HG02763 (cell line): ENCODE measurements around the gene GPR176.

Source experiments
- ATAC-seq: cut with Tn5 transposase; IDR thresholded peaks from one replicate; pipeline ENCODE4 v1.9.1; 2021; ENCODE audit warnings: mild to moderate bottlenecking, moderate library complexity; ENCODE audit not compliant: unreplicated experiment

The GPR176 gene

DNA sequence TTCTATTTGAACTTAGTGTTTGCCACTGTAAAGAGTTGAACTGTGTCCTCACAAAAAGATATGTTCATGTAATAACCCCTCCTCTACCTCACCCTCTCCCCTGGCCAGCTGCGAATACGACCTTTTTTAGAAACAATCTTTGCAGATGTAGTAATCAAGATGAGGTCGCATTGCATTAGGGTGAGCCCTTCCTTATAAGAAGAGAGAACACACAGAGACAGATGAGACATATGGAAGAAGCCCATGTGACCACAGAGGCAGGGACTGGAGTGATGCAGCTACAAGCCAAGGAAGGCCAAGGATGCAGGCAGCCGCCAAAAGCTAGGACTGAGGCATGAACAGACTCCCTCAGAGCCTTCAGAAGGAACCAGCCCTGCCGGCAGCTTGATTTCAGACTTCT is 27.6 kb downstream of the GPR176 start:
- no peak for ATAC-seq

DNA sequence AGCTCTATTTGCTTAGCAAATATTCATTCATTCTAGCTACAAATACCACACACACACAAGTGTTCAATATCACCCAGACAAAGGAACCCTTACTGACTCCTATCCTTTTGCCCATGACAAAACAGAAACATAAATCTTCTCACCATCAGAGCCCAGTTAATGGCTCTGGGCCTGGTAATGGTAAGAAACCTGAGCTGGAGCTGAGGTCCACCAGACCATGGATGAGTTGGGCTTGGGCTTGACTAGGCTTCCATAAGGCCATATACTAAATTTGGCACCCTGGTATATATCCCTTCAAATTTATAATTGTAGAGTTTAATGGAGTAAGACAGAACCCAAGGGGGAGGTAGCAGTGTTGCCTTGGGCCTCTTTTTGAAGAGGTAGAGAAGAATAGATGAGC is 29.4 kb downstream of the GPR176 start:
- ATAC-seq: no peak

DNA sequence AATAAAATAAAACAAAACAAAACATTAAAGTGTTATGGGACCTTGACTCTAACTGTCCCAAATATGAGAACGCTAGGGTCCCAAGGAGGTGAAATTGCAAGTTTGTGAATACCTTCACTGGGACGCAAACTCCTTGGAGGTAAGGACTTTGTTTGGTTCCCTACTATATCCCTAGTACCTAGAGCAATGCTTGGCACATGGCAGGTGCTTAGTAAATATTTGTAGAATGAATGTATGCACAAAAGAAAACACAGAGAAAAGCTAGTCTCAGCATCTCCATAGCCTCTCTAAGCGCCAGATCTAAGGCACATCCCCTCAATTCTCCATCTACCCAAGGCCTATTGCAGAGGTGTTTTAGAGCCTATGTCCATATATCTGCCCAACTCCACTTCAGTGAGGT is 30.5 kb downstream of the GPR176 start:
- no peak for ATAC-seq

DNA sequence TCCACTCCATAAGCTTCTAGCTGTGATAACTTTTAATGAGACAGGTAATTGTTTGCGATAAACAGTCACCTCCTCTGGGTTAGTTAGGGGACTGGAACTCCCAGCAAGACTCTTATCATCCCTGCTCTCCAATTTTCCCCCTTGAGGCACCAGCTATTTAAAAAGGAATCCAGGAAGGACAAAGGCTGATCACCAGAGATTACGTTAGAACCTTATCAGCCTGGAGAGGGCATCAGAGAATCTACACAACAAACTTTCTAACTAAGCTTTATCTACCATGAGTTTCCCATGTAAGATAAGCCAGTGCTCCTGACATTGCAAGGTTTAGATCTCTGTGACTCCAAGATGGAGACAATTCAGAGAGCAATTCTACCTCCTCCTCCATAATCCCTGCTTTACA is 31.3 kb downstream of the GPR176 start:
- ATAC-seq: no peak

DNA sequence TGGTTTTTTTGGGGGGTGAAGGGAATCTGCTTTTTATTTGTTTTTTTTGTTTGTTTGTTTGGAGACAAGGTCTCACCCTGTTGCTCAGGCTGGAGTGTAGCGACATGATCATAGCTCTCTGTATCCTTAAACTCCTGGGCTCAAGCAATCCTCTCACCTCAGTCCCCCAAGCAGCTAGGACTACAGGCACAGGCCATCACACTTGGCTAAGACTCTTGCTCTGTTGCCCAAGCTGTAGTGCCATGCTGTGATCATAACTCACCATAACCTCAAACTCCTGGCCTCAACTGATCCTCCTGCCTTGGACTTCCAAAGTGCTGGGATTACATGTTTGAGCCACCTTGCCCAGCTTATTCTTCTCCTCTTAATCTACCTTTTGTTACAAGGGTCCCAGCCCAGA is 31.8 kb downstream of the GPR176 start:
- no peak for ATAC-seq

DNA sequence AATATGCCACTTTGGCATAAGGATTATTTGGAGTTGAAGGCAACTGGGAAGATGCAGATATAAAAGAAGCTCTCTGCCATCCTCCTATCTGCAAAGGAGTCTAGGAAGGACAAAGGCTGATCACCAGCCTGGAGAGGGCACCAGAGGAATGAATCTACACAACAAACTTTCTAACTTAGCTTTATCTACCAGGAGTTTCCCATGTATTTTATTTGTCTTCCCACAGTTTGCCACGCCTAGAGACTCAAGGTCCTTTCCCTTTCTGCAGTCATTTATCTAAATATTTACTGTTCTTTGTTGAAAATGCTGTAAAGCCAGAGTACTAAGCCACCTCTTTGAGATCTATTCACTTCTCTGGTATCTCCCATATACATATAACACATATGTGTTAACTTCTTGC is 32.2 kb downstream of the GPR176 start:
- ATAC-seq: no peak

DNA sequence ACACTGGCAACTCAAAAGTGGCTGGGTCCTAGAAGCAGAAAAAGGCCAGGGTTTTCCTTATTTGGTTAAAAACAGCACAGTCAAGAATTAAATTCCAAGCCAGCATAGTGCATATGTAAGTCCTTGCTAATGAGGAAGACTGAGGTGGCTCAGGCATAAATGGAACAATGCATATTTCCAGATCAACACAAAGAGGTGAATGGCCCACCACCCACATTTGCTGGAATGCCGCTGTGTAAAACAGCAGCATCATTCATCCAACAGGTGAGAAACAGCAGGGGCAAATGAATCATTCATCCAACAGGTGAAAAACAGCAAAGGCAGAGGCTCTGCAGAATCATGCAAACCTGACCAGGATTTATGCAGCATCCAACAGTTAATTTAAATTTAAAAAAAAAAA is 32.9 kb downstream of the GPR176 start:
- ATAC-seq: no peak

DNA sequence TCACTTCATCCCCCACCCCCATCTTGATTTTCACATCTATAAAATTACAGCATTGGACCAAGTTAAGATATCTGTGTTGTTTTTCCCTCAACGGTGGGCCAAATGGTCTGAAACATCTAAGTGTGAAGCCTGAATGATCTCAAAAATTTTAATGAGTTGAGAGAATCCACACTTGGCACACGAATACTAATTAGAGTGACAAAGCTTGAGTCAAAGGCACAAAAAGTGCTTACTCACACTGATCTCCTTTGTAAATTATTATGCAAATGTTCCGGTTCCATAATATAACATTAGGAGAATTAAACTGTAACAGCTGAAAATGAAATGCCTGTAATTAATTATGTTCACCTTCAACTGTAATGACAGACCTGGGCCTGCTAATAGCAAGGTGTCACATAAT is 33.6 kb downstream of the GPR176 start:
- no peak for ATAC-seq

DNA sequence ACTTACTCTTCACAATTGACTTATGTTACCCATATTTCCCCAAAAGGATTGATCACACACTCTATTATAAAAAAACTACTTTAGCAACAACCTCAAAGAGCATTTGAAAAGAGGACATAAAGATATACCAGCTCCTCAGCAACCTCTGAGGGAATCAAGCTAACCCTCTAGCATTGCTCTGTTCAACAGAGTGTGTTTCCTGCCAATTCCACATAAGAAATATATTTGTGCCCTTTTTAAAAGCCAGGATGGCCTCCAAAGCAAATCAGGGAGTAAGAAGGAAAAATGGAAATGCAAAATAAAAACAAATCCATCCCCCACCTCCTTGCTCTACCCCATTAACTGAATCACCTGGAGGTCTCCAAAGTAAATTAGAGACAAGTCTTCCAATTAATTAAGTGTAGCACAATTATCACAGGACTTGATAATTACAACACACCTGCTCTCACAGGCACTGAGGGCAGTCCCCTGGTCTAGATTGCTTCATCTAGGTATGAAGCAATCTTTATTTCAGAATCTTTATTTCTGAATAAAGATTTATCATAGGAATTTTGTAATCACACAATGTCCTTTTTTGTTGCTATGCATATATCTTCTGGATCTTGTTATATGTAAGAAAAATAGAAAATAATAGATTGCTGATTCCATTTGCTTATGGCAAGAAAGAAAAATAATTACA is 34.8 kb downstream of the GPR176 start:
- ATAC-seq: no peak

DNA sequence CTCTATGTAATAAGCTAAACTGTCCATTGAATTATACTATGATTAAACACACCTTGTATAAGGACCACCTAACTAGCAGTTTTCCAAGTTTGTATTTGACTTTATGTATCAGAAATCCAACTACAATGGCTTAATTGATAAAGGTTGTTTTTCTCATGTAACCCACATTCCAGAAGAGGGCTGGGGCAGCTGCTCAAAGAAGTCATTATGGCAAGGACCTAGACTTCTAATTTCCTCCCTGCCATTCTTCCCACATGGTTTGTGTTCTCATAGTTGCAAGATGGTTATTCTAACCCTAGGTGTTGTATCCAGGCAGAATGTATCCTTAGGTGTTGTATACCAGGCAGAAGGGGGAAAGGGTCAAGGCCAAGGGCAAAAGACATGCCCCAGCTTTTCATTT is 35.7 kb downstream of the GPR176 start:
- no peak for ATAC-seq

DNA sequence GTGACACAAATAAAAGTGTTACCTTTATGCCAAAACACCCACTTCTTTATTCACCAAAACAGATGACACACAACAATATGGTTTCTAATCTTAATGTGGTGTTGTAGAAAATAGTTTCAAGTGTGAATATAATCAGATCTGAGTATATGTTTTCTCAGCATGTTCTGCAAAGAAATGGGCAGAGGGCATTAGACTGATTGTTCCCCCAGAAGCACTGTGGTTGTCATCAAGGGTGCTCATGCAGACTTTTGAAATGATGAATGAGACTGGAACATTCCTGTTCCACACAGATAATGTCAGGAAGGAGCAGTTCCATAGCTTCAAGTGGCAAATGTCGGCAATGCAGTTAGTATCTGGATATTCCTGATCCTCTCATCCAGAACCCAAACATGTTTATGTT is 37.5 kb downstream of the GPR176 start:
- ATAC-seq: no peak

DNA sequence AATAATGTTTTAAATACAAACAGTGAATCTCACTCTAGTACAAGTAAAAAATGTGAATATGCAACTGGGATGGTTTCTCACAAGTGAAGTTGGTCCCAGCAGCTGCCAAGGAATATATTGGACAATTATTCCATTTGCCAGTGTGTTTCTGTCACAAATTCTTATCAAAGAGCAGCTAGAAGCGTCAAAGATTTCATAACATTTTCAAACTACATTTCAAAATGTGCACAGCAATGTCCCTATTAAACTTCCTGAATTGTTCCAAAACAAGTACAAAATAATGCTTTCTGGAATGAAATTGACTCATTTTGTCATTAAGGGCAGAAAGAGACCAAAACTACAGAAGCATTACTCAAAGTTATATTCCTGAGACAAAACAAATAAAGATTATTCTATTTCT is 38.3 kb downstream of the GPR176 start:
- no peak for ATAC-seq

DNA sequence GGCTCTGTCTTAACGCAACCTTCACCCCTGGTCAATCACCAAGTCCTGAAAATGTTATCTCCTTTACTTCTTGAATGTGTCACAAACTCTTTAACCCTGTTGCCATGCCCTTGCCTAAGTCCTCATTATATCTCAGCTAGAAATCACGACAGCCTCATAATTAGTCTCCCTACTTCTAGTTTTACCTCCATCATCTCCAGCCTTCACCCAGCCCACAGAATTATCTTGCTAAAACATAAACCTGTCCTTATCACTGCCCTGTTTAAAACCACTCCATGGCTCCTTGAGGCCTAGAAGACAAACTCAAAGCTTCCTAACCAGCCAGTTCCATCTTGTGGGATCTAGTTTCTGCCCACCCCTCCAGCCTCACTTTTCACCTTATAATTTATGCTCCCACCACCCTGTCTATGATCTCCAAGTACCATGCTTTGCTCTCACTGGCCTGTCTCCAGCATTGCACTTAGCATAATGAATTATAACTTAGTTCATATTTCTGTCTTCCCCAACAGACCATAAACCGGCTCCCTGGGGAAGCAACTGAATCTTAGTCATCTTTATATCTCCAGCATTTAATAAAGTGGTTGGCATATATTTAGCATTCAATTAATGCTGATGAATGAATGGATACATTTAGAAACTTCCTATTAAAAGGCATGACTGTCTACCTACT is 39.2 kb downstream of the GPR176 start:
- no peak for ATAC-seq

DNA sequence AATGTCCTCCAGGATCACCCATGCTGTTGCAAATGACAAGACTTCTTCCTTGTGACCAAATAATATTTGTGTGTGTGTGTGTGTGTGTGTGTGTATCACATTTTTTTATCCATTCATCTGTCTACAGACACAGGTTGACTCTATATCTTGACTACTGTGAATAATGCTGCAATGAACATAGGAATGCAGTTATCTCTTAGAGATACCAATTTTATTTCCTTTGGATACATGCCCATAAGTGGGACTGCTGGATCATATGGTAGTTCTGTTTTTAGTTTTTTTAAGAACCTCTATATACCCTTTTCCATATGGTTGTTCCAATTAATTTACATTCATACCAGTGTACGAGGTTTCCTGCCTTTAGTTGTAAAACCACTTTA is 41.7 kb downstream of the GPR176 start:
- no peak for ATAC-seq

DNA sequence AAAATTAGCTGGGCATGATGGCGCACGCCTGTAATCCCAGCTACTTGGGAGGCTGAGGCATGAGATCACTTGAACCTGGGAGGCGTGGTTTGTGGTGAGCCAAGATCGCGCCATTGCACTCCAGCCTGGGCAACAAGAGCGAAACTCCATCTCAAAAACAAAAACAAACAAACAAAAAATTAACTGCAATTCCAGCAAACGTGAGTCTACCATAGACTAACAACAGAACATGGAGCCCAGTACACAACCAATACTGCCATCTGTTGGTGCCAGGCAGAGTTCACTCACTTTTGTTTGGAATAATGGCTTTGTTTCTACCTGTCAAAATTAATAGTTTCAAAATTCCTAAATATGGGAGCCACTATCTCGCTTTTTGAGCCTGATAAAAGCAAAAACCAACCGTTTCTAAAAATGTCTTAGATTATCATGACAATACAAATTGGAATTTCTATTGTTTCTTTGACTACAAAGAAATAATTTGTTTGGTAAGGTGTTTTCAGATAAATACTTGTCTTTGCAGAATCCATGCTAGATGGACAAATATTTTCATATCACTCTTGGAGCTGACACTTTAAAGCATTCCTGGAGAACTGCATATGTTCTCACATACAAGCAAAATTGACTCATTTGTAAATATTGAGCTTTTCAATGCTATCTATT is 45.0 kb downstream of the GPR176 start:
- ATAC-seq: no peak

DNA sequence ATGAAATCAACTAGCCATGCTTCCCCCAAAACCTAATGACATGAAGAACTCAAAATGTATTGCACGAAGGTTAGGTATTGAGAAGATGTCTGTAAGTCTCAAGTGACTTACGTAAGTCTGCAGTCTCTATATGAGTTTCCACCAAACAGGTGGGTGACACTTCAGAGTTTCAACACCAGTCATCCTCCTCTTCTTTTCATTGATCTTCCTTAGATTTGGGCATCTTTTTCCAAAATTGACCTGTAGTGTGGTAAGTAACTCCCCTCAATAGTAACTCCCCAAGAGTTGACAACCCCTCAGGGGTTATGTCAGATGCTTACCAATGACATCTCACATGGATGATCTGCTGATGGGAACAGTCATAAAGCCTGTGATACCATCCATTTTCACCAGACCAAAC is 46.1 kb downstream of the GPR176 start:
- no peak for ATAC-seq

DNA sequence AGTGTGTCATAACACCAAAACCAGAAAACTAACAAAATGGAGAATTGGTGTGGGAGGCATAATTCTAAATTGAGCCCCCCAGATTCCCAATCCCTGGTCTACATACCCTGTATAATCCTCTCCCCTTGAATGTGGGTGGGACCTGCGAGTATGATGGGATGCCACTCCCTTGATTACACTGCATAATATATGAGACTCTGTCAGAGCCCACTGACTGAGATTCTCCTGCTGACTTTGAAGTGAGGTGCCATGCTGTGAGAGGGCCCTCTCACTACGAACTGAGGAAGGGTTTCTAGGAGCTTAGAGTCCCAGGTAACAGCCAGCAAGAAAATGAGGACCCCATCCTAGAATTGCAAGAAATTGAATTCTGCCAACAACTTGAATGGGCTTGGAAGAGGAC is 49.5 kb downstream of the GPR176 start:
- ATAC-seq: no peak

DNA sequence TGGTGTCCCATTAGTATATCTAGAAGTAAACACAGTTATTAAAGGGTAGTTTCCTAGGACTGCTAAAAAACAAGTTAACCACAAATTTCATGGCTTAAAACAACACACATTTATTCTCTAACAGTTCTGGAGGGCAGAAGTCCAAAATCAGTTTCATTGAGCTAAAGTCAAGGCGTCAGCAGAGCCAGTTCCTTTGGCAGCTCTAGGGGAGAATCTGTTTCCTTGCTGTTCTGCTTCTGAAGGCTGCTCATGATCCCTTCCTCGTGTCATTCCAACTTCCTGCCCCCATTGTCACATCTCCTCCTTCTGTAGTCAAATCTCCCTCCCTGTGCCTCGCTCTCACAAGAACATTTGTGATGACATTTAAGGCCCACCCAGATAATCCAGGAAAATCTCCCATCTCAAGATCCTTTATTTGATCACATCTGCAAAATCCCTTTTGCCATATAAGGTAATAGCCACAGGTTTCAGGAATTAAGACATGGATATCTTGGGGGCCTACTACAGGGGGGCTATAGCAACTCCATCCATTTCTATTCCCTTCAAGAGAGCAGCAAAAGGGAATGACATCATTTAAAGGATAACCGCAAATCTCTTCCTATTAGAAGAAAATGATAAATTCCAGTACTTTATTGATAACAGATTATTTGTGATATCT is 50.1 kb downstream of the GPR176 start:
- no peak for ATAC-seq

DNA sequence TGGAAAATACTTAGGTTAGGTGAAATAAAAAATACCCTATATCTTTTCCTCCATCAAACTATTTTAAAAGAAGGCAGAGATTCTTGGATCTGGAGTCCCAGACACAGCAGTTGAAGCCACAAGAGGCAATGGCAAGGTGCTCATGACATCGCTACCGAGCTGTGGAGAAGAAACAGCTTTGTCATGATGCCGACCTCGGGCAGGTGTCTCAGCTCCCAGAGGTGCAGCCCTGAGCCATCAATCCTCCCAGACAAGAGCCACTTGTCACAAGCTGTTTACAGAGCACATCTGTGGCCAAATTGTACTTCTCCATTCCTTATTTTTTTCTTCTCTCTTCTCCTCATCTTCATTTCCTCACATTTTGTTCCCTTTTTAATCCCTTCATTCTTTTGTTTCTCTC is 50.8 kb downstream of the GPR176 start:
- ATAC-seq: no peak

DNA sequence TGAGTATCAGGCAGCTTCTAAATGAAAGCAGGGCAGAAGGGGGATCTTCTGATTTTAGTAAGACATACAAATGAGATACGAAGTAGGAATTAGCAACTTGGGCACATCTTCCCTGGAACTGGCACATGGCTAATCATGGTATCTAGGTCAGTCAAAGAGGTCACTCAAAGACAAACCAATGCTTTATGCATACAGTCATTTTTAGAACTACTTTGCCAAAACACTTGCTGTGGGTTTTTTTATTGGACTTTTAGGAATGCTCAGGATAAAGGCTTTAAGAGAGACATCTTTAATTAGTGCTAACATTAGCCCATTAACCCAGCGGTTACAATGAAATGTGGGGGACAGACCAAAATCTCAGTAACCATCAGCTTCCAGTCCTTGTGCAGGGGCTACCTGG is 51.7 kb downstream of the GPR176 start:
- no peak for ATAC-seq

DNA sequence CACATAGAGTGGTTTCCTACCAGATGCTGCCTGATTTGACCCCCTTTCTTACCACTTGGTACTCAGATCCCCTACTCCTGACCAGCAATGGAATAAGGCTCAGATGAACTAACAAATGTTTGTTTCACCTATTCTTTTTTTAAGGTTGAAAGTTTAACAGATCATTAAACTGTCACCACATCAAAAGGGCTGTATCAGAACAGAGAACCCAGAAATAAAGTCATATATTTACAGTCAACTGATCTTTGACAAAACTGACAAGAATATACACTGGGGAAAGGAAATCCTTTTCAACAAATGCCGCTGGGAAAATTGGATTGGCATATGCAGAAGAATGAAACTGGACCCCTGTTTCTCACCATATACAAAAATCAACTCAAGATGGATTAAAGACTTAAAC is 56.0 kb downstream of the GPR176 start:
- ATAC-seq: no peak

DNA sequence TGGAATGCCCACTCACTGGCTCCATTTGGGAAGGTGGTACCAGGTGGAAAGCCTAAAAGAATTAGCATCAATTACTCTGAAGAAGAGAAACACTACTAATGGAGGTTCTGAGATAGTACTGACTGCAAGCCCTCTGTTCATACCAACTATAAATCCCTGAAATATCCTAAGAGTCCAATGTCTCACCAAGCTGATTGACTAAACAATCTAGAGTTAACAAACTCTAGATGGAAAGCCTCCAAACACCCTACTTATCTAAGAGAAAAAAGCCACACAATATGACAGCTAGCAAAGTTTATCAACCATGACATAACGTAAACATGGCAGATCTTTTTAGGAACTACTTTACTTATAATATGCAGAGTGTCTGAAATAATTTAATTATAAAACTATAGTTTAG is 59.2 kb downstream of the GPR176 start:
- no peak for ATAC-seq
